Testis (tissue), 2 donors: ENCODE measurements around the gene NOVA2.

ENCODE experiments used
- CTCF ChIP-seq, 3 experiments: fragments of 450-650 bp in 2 of 3; fragments of 200-600 bp in 1 of 3; sonication (generic) in 1 of 3; IDR thresholded peaks; one replicate each; pipeline ENCODE4 v1.5.1; 2016 to 2019; ENCODE audit warnings: antibody characterized with exemption in 3 of 3, mild to moderate bottlenecking in 2 of 3, moderate library complexity in 1 of 3
- POLR2A ChIP-seq: fragments of 450-650 bp; IDR thresholded peaks from one replicate; pipeline ENCODE4 v1.6.1; 2017; ENCODE audit warnings: antibody characterized with exemption, mild to moderate bottlenecking, moderate library complexity

- TF ChIP-seq CTCF (IDR thresholded peaks at IDR 0.05): no peak
- TF ChIP-seq POLR2A: no peak
These were observed 11.6 kb downstream of the NOVA2 start for GRCh38 chr19:45962021-45962420.
